DMS114 treated with DMSO at 0.1 percent for 48 hours (cell line): ENCODE results near the gene PCDHA13.
"Not testable (repeated sequence)": the region's sequence is repeated elsewhere in the genome, so short reads cannot be mapped to it uniquely, and the experiment has no call there.

Experiments
- DNase-seq: peaks from one replicate; lab custom pipeline; 2025; ENCODE audit not compliant: unreplicated experiment; lab: John Stamatoyannopoulos, UW

The PCDHA13 gene

GRCh38 chr5:140881889-140882590 lies at the start of gene PCDHA13:
Gene PCDHA13 (plus strand): TSS chr5:140882124. CDS start chr5:140882269, 145 bp downstream.
- no peak for DNase-seq

DNA sequence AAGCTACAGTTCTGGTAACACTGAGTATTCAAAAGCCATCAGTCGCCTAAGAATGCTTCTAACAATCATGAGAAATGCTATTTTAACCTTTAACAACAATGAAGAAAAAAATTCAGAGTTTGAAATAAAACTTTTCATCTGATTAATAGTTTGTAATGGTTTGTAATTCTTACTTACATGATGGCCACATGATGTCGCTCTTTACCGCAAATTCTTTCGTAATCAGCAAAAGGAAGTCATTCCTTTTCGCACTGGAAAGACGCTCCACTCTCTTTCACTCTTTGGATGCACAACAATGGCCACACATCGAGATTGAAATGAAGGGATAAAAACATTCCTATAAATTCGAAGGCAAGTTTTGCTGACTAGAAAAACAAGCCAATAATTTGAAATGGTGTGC lies 47.9 kb upstream of the PCDHA13 start, which contains the start of gene PCDHA7:
PCDHA7 (plus strand) TSS at position 277 of the 400 bp plus-strand sequence; CDS start at position 392, 115 bp downstream.
- DNase-seq, result no peak

DNA sequence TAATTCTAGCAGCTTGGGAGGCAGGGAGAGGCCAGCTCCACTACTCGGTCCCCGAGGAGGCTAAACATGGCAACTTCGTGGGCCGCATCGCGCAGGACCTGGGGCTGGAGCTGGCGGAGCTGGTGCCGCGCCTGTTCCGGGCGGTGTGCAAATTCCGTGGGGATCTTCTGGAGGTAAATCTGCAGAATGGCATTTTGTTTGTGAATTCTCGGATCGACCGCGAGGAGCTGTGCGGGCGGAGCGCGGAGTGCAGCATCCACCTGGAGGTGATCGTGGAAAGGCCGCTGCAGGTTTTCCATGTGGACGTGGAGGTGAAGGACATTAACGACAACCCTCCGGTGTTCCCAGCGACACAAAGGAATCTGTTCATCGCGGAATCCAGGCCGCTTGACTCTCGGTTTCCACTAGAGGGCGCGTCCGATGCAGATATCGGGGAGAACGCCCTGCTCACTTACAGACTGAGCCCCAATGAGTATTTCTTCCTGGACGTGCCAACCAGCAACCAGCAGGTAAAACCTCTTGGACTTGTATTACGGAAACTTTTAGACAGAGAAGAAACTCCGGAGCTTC lies 47.4 kb upstream of the PCDHA13 start:
- DNase-seq, result not testable (repeated sequence)

DNA sequence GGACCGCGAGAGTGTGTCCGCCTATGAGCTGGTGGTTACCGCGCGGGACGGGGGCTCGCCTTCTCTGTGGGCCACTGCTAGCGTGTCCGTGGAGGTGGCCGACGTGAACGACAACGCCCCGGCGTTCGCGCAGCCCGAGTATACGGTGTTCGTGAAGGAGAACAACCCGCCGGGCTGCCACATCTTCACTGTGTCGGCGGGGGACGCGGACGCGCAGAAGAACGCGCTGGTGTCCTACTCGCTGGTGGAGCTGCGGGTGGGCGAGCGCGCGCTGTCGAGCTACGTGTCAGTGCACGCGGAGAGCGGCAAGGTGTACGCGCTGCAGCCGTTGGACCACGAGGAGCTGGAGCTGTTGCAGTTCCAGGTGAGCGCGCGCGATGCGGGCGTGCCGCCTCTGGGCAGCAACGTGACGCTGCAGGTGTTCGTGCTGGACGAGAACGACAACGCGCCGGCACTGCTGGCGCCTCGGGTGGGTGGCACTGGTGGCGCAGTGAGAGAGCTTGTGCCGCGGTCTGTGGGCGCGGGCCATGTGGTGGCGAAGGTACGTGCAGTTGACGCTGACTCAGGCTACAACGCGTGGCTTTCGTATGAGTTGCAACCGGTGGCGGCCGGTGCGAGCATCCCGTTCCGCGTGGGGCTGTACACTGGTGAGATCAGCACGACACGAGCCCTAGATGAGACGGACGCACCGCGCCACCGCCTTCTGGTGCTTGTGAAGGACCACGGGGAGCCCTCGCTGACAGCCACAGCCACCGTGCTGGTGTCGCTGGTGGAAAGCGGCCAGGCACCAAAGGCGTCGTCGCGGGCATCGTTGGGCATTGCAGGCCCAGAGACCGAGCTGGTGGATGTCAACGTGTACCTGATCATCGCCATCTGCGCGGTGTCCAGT lies 46.1 kb upstream of the PCDHA13 start:
- no peak for DNase-seq

DNA sequence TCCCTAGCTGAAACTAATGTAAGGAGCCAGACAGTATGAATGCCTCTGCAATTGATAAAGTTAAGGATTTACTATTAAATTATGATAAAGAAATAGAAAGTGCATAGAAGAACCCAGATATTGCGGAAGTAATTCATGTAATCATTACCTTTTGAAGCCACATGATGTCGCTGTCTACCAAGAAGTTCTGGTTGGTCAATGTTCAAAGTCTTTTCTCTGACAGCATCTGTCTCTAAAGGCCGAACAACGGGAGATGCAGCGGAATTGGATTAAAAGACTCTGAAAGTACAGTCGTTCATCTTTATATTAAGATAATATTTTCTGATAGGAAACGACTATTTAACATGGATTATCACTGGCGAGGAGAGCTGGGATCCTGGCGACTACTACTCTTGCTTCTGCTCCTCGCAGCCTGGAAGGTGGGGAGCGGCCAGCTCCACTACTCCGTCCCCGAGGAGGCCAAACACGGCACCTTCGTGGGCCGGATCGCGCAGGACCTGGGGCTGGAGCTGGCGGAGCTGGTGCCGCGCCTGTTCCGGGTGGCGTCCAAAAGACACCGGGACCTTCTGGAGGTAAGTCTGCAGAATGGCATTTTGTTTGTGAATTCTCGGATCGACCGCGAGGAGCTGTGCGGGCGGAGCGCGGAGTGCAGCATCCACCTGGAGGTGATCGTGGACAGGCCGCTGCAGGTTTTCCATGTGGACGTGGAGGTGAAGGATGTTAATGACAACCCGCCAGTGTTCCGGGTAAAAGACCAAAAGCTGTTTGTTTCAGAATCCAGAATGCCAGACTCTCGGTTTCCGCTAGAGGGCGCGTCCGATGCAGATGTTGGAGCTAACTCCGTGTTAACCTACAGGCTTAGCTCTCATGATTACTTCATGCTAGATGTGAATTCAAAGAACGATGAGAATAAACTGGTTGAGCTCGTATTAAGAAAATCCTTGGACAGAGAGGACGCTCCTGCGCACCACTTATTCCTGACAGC lies 40.7 kb upstream of the PCDHA13 start, which contains the start of gene PCDHA8:
PCDHA8 (plus strand) TSS at position 210 of the 985 bp plus-strand sequence; CDS start at position 345, 135 bp downstream.
- DNase-seq, result no peak

GRCh38 chr5:140842798-140843733 lies 38.9 kb upstream of the PCDHA13 start:
- no peak for DNase-seq

DNA sequence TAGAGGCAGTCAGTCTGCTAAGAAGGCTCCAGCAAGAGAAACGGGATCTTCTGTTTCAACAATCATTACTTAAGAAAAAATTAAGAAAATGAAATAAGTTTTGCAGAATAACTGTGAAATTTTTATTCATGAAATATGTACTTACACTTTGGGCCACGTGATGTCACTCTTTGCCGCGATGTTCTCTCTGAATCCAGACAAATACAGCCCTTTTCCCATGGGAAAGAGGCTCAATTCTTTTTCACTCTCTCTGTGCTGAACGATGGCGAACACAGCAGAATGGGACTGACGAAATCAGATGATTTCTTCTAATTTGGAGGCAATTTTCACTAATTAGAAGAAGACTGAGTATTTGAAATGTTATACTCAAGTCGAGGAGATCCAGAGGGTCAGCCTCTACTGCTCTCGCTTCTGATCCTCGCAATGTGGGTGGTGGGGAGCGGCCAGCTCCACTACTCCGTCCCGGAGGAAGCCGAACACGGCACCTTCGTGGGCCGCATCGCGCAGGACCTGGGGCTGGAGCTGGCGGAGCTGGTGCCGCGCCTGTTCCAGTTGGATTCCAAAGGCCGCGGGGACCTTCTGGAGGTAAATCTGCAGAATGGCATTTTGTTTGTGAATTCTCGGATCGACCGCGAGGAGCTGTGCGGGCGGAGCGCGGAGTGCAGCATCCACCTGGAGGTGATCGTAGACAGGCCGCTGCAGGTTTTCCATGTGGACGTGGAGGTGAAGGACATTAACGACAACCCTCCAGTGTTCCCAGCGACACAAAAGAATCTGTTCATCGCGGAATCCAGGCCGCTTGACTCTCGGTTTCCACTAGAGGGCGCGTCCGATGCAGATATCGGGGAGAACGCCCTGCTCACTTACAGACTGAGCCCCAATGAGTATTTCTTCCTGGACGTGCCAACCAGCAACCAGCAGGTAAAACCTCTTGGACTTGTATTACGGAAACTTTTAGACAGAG lies 33.5 kb upstream of the PCDHA13 start, which contains the start of gene PCDHA9:
PCDHA9 (plus strand) TSS at position 244 of the 964 bp plus-strand sequence; CDS start at position 358, 114 bp downstream.
- DNase-seq, result not testable (repeated sequence)

DNA sequence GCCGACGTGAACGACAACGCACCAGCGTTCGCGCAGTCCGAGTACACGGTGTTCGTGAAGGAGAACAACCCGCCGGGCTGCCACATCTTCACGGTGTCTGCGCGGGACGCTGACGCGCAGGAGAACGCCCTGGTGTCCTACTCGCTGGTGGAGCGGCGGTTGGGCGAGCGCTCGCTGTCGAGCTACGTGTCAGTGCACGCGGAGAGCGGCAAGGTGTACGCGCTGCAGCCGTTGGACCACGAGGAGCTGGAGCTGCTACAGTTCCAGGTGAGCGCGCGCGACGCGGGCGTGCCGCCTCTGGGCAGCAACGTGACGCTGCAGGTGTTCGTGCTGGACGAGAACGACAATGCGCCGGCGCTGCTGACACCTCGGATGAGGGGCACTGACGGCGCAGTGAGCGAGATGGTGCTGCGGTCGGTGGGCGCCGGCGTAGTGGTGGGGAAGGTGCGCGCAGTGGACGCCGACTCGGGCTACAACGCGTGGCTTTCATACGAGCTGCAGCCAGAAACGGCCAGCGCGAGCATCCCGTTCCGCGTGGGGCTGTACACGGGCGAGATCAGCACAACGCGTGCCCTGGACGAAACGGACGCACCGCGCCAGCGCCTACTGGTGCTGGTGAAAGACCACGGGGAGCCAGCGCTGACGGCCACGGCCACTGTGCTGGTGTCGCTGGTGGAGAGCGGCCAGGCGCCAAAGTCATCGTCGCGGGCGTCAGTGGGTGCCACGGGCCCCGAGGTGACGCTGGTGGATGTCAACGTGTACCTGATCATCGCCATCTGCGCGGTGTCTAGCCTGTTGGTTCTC lies 31.9 kb upstream of the PCDHA13 start:
- DNase-seq, result not testable (repeated sequence)

DNA sequence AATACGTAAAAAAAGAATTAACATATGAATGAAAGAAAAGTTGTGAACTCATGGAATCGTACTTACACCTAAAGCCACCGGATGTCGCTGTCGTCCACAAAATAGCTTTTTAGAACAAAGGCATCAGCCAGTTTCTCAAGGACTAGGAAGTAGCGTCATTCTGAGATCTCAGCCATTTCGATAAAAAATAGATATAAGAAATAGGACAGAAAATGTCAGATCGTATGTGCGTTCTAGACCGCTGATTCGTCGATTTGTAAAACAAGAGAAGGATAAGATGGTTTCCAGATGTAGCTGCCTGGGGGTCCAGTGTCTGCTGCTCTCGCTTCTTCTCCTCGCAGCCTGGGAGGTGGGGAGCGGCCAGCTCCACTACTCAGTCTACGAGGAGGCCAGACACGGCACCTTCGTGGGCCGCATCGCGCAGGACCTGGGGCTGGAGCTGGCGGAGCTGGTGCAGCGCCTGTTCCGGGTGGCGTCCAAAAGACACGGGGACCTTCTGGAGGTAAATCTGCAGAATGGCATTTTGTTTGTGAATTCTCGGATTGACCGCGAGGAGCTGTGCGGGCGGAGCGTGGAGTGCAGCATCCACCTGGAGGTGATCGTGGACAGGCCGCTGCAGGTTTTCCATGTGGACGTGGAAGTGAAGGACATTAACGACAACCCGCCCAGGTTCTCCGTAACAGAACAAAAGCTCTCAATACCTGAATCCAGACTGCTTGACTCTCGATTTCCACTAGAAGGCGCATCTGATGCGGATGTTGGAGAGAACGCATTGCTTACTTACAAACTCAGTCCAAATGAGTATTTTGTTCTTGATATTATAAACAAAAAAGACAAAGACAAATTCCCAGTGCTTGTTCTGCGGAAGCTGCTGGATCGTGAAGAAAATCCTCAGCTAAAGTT lies 25.9 kb upstream of the PCDHA13 start, which contains the start of gene PCDHA10:
PCDHA10 (plus strand) TSS at position 126 of the 903 bp plus-strand sequence; CDS start at position 278, 152 bp downstream.
- no peak for DNase-seq

GRCh38 chr5:140857177-140857986 lies 24.5 kb upstream of the PCDHA13 start:
- DNase-seq, result no peak

DNA sequence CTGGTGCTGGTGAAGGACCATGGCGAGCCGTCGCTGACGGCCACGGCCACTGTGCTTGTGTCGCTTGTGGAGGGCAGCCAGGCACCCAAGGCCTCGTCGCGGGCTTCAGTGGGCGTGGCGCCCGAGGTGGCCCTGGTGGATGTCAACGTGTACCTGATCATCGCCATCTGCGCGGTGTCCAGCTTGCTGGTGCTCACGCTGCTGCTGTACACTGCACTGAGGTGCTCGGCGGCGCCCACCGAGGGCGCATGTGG lies 24.0 kb upstream of the PCDHA13 start:
- no peak for DNase-seq

- no peak for DNase-seq
These were observed 19.3 kb upstream of the PCDHA13 start for GRCh38 chr5:140862441-140863295.

- peak; percentile 85 for DNase-seq
These were observed 13.0 kb upstream of the PCDHA13 start, which contains the start of gene PCDHA11 for GRCh38 chr5:140868721-140869554. Gene PCDHA11 (plus strand): TSS chr5:140868957. CDS start chr5:140869104, 147 bp downstream.

DNA sequence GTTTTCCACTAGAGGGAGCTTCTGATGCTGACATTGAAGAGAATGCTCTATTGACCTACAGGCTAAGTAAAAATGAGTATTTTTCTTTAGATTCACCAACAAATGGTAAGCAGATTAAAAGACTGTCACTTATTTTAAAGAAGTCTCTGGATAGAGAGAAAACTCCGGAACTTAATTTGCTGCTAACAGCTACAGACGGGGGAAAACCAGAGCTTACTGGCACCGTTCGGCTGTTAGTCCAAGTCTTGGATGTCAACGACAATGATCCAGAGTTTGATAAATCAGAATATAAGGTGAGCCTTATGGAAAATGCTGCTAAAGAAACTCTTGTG lies 12.4 kb upstream of the PCDHA13 start:
- DNase-seq, result peak; percentile 64
